HAP-1 (cell line): ENCODE measurements around the gene RPS6KC1.
"Not testable (repeated sequence)": the region's sequence is repeated elsewhere in the genome, so short reads cannot be mapped to it uniquely, and the experiment has no call there.

ENCODE experiments used
- DNase-seq, 2 experiments: peaks; one replicate each; pipeline ENCODE4 v3.0.0-alpha.2; 2016 to 2020; ENCODE audit warnings: low spot score in 2 of 2
- H3K27me3 ChIP-seq: fragments of 250-450 bp; sonication (Bioruptor Pico); 2 replicates; pipeline ENCODE4 v1.5.1; 2020; ENCODE audit warnings: low read depth, mild to moderate bottlenecking, moderate library complexity
- H3K36me3 ChIP-seq: fragments of 250-450 bp; sonication (Bioruptor Pico); replicated peaks from 2 replicates; pipeline ENCODE4 v1.5.1; 2020; ENCODE audit warnings: mild to moderate bottlenecking
- H3K4me1 ChIP-seq: fragments of 250-450 bp; sonication (Bioruptor Pico); 2 replicates; pipeline ENCODE4 v1.5.1; 2020; ENCODE audit warnings: mild to moderate bottlenecking
- H3K4me3 ChIP-seq: fragments of 250-450 bp; sonication (Bioruptor Pico); 2 replicates; pipeline ENCODE4 v1.5.1; 2020; ENCODE audit warnings: mild to moderate bottlenecking, moderate library complexity
- H3K9me3 ChIP-seq: fragments of 250-450 bp; sonication (Bioruptor Pico); 2 replicates; pipeline ENCODE4 v1.5.1; 2020; ENCODE audit warnings: mild to moderate bottlenecking, moderate library complexity
- in situ Hi-C: fragments of 300-500 bp; cut with MboI; formaldehyde crosslinking; loops from 3 replicates; pipeline ENCODE4 v1.14.3; 2020; ENCODE audit warnings: low sequenced_read_pairs, inconsistent platforms, mixed read lengths

Gene RPS6KC1

GRCh38 chr1:213067352-213067751, 16.3 kb downstream of the RPS6KC1 start:
- in situ Hi-C loops: no loop called here
- DNase-seq: no peak
- Histone ChIP-seq H3K36me3 (no peaks in the 10 kb centered on the region), H3K27me3 (no peaks in the 10 kb centered on the region), H3K4me1 (peaks cover 11% of the 10 kb centered on the region), H3K9me3 (no peaks in the 10 kb centered on the region), H3K4me3 (no peak overlapping the region)

- H3K27me3 ChIP-seq: no peaks in the 10 kb centered on the region
- in situ Hi-C loops: no loop called here
- H3K36me3 ChIP-seq: no peaks in the 10 kb centered on the region
- peaks cover 11% of the 10 kb centered on the region for H3K4me1 ChIP-seq
- DNase-seq: peak; percentile 18 to 35
- H3K9me3 ChIP-seq: no peaks in the 10 kb centered on the region
- no peak overlapping the region for H3K4me3 ChIP-seq
These were observed 19.4 kb downstream of the RPS6KC1 start for GRCh38 chr1:213070406-213070805.

GRCh38 chr1:213075725-213076124, 24.7 kb downstream of the RPS6KC1 start:
- Histone ChIP-seq H3K27me3 (no peaks in the 10 kb centered on the region), H3K36me3 (no peaks in the 10 kb centered on the region), H3K4me1 (no peaks in the 10 kb centered on the region), H3K4me3 (no peak overlapping the region), H3K9me3 (no peaks in the 10 kb centered on the region)
- in situ Hi-C loops: no loop called here
- DNase-seq: no peak

- in situ Hi-C loops: no loop called here
- H3K27me3 ChIP-seq: no peaks in the 10 kb centered on the region
- no peaks in the 10 kb centered on the region for H3K4me1 ChIP-seq
- no peak overlapping the region for H3K4me3 ChIP-seq
- H3K9me3 ChIP-seq: no peaks in the 10 kb centered on the region
- no peak for DNase-seq
- H3K36me3 ChIP-seq: peaks cover 18% of the 10 kb centered on the region; the same call in 1 of the 2 replicates
These were observed 31.5 kb downstream of the RPS6KC1 start for GRCh38 chr1:213082420-213083111.

GRCh38 chr1:213083112-213083445, 32.0 kb downstream of the RPS6KC1 start:
- H3K4me1 ChIP-seq: no peaks in the 10 kb centered on the region
- in situ Hi-C loops: no loop called here
- H3K36me3 ChIP-seq: peaks cover 18% of the 10 kb centered on the region; the same call in 1 of the 2 replicates
- no peak overlapping the region for H3K4me3 ChIP-seq
- H3K9me3 ChIP-seq: no peaks in the 10 kb centered on the region
- no peak for DNase-seq
- no peaks in the 10 kb centered on the region for H3K27me3 ChIP-seq

- DNase-seq: no peak
- Histone ChIP-seq H3K36me3 (peaks cover 10% of the 10 kb centered on the region), H3K4me1 (no peaks in the 10 kb centered on the region), H3K27me3 (no peaks in the 10 kb centered on the region), H3K9me3 (no peaks in the 10 kb centered on the region), H3K4me3 (no peak overlapping the region)
- in situ Hi-C loops: no loop called here
These were observed 36.9 kb downstream of the RPS6KC1 start for GRCh38 chr1:213087911-213088310.

- in situ Hi-C loops: no loop called here
- Histone ChIP-seq H3K27me3 (no peaks in the 10 kb centered on the region), H3K36me3 (peaks cover 6% of the 10 kb centered on the region), H3K4me3 (no peak overlapping the region), H3K9me3 (no peaks in the 10 kb centered on the region), H3K4me1 (no peaks in the 10 kb centered on the region)
- no peak for DNase-seq
These were observed 39.1 kb downstream of the RPS6KC1 start for GRCh38 chr1:213089924-213090677.

- H3K4me1 ChIP-seq: no peaks in the 10 kb centered on the region
- H3K27me3 ChIP-seq: no peaks in the 10 kb centered on the region
- no peak overlapping the region for H3K4me3 ChIP-seq
- H3K36me3 ChIP-seq: peaks cover 9% of the 10 kb centered on the region
- in situ Hi-C loops: no loop called here
- DNase-seq: no peak
- no peaks in the 10 kb centered on the region for H3K9me3 ChIP-seq
These were observed 43.4 kb downstream of the RPS6KC1 start for GRCh38 chr1:213094446-213094845.

- no peaks in the 10 kb centered on the region for H3K9me3 ChIP-seq
- H3K36me3 ChIP-seq: peaks cover 9% of the 10 kb centered on the region
- in situ Hi-C loops: no loop called here
- no peaks in the 10 kb centered on the region for H3K4me1 ChIP-seq
- no peak for DNase-seq
- no peak overlapping the region for H3K4me3 ChIP-seq
- no peaks in the 10 kb centered on the region for H3K27me3 ChIP-seq
These were observed 44.4 kb downstream of the RPS6KC1 start for GRCh38 chr1:213095467-213095866.

- no peaks in the 10 kb centered on the region for H3K27me3 ChIP-seq
- no peak for DNase-seq
- peaks cover 9% of the 10 kb centered on the region for H3K36me3 ChIP-seq
- no peak overlapping the region for H3K4me3 ChIP-seq
- peaks cover 6% of the 10 kb centered on the region for H3K4me1 ChIP-seq
- in situ Hi-C loops: no loop called here
- H3K9me3 ChIP-seq: no peaks in the 10 kb centered on the region
These were observed 48.8 kb downstream of the RPS6KC1 start for GRCh38 chr1:213099682-213100399.

- DNase-seq, H3K4me1 ChIP-seq, H3K4me3 ChIP-seq, in situ Hi-C loops, H3K36me3 ChIP-seq, H3K27me3 ChIP-seq, H3K9me3 ChIP-seq: not testable (repeated sequence)
These were observed 49.5 kb downstream of the RPS6KC1 start for GRCh38 chr1:213100565-213100964.

GRCh38 chr1:213103377-213104306, 52.6 kb downstream of the RPS6KC1 start:
- DNase-seq: no peak
- H3K4me1 ChIP-seq: peaks cover 6% of the 10 kb centered on the region
- H3K9me3 ChIP-seq: no peaks in the 10 kb centered on the region
- no peak overlapping the region for H3K4me3 ChIP-seq
- no peaks in the 10 kb centered on the region; the same call in 1 of the 2 replicates for H3K36me3 ChIP-seq
- in situ Hi-C loops: no loop called here
- H3K27me3 ChIP-seq: no peaks in the 10 kb centered on the region

- in situ Hi-C loops: no loop called here
- Histone ChIP-seq H3K4me1 (peaks cover 6% of the 10 kb centered on the region), H3K36me3 (no peaks in the 10 kb centered on the region; the same call in 1 of the 2 replicates), H3K4me3 (no peak overlapping the region), H3K9me3 (no peaks in the 10 kb centered on the region), H3K27me3 (no peaks in the 10 kb centered on the region)
- no peak for DNase-seq
These were observed 53.6 kb downstream of the RPS6KC1 start for GRCh38 chr1:213104604-213105003.
